HG03196 (cell line): ENCODE results near the gene IFNL1.
"Not testable (repeated sequence)": the region's sequence is repeated elsewhere in the genome, so short reads cannot be mapped to it uniquely, and the experiment has no call there.

ENCODE experiments used
- ATAC-seq: cut with Tn5 transposase; IDR thresholded peaks from one replicate; pipeline ENCODE4 v1.9.1; 2021; ENCODE audit not compliant: unreplicated experiment

IFNL1 gene

GRCh38 chr19:39270036-39270871 lies 26.0 kb upstream of the IFNL1 start:
- no peak for ATAC-seq

- not testable (repeated sequence) for ATAC-seq
Observed at GRCh38 chr19:39273859-39274258, 22.3 kb upstream of the IFNL1 start.

- ATAC-seq, result no peak
Observed at GRCh38 chr19:39275578-39275977, 20.6 kb upstream of the IFNL1 start.

- no peak for ATAC-seq
Observed at GRCh38 chr19:39276740-39277139, 19.5 kb upstream of the IFNL1 start.

- no peak for ATAC-seq
Observed at GRCh38 chr19:39277598-39277997, 18.6 kb upstream of the IFNL1 start.

GRCh38 chr19:39282021-39282420 lies 14.2 kb upstream of the IFNL1 start:
- no peak for ATAC-seq

GRCh38 chr19:39284032-39284431 lies 12.2 kb upstream of the IFNL1 start:
- ATAC-seq, result no peak

- no peak for ATAC-seq
Observed at GRCh38 chr19:39293394-39293793, 2.8 kb upstream of the IFNL1 start.

GRCh38 chr19:39296906-39297305 lies 699 bp downstream of the IFNL1 start:
- no peak for ATAC-seq

GRCh38 chr19:39297931-39298634 lies 1.9 kb downstream of the IFNL1 start:
- no peak for ATAC-seq

- ATAC-seq, result no peak
Observed at GRCh38 chr19:39299404-39299803, 3.2 kb downstream of the IFNL1 start.

GRCh38 chr19:39299832-39300231 lies 3.6 kb downstream of the IFNL1 start:
- no peak for ATAC-seq

- ATAC-seq, result no peak
Observed at GRCh38 chr19:39301021-39301420, 4.8 kb downstream of the IFNL1 start.

GRCh38 chr19:39301562-39301961 lies 5.4 kb downstream of the IFNL1 start:
- ATAC-seq, result no peak

- no peak for ATAC-seq
Observed at GRCh38 chr19:39303373-39304184, 7.4 kb downstream of the IFNL1 start.

GRCh38 chr19:39304185-39304513 lies 7.9 kb downstream of the IFNL1 start:
- no peak for ATAC-seq

- no peak for ATAC-seq
Observed at GRCh38 chr19:39304701-39305571, 8.7 kb downstream of the IFNL1 start.

- ATAC-seq, result no peak
Observed at GRCh38 chr19:39306075-39306474, 9.9 kb downstream of the IFNL1 start.

GRCh38 chr19:39307046-39307821 lies 11.0 kb downstream of the IFNL1 start:
- no peak for ATAC-seq
